ENCODE measurements around the gene PCNX2.
"Not testable (repeated sequence)": the region's sequence is repeated elsewhere in the genome, so short reads cannot be mapped to it uniquely, and the experiment has no call there.

Gene PCNX2

DNA sequence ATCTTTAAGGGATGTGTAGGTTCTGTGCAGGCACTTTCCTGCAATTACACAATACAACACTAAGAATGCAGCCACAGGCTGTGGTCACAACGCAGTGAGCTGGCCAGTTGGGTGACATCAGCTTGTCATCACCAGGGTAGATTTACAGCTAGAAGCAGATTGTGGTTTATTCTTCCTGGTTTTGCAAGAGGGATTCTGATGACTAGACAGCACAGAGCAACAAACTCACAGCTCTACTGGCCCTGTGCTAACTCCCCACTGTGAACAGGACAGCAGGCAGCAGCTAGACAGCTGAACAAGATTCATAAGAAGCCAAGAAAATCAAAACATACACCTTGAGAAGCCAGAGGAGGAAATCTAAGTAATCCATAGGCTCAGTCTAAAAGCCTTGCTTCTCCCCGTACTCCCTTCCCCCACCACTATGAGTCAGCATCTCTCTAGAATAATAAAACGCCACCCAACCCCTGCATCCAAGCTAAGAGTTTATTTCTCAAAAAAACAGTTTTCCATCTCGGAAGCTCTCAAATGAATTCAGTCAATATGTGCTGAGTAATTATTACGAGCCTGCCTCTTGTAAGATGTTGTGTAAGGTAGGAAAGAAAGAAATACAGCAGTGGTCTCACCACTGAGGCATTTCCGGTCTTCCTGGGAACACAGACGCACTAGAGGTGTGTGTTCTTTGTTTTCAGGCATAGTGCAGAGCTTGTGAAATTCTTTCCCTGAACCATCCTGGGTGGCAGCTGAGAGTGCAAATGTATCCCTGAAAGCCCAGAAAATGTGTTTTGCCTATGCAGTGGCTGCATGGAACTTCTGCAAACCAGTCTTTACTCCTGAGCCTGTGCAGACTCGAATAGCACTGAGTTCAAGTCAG lies 182.3 kb downstream of the PCNX2 start:
- DNase-seq (ENCODE audit: low read depth) = peak; percentile 100
- no peak overlapping the region for H3K4me3 ChIP-seq (ENCODE audit: low read depth, low read length)
- TF ChIP-seq, protein P1, sequence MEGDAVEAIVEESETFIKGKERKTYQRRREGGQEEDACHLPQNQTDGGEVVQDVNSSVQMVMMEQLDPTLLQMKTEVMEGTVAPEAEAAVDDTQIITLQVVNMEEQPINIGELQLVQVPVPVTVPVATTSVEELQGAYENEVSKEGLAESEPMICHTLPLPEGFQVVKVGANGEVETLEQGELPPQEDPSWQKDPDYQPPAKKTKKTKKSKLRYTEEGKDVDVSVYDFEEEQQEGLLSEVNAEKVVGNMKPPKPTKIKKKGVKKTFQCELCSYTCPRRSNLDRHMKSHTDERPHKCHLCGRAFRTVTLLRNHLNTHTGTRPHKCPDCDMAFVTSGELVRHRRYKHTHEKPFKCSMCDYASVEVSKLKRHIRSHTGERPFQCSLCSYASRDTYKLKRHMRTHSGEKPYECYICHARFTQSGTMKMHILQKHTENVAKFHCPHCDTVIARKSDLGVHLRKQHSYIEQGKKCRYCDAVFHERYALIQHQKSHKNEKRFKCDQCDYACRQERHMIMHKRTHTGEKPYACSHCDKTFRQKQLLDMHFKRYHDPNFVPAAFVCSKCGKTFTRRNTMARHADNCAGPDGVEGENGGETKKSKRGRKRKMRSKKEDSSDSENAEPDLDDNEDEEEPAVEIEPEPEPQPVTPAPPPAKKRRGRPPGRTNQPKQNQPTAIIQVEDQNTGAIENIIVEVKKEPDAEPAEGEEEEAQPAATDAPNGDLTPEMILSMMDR (conservative IDR thresholded peaks at IDR 0.05; ENCODE audit: low read depth, low read length) = no peak

DNA sequence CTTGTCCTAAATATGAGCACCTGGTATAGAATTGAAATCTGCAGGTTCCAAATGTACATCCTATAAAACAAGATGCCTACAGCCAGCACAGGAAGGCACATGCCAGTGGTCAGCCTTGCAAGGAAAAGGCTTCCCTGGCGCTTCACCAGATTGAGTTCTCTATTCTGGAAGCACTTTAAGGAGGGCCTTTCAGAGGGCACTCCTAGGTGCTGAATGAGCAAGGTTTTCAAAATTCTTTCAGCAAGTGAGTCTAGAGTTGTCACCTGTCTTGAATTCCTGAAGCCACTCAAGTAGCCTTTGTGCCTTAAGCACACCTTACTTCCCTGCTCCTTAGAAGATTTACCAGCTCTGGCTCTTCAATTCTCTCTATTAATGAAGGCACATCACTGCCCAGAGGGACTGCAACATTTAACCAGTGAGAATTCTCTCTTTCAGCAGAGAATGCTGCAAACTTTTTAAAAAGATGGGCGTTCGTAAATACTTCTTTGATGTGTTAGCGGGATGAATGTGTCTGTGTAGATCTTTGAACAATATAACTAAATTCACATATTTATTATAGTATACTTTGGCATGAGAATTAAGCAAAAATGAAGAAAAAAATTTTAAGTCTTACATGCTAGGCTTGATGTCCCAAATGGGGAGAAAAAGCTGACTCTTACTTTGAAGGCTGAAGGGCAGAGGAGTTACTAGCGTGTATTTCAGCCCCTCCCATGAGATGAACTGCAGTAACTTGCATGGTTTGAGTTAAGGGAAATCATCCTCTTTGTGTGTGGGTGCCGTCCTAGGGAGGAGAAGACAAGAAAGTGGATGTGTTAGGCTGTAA lies 183.1 kb downstream of the PCNX2 start:
- DNase-seq (ENCODE audit: low read depth) = peak; percentile 28
- no peak overlapping the region for H3K4me3 ChIP-seq (ENCODE audit: low read depth, low read length)
- TF ChIP-seq, protein P1 (conservative IDR thresholded peaks at IDR 0.05; ENCODE audit: low read depth, low read length) = no peak

DNA sequence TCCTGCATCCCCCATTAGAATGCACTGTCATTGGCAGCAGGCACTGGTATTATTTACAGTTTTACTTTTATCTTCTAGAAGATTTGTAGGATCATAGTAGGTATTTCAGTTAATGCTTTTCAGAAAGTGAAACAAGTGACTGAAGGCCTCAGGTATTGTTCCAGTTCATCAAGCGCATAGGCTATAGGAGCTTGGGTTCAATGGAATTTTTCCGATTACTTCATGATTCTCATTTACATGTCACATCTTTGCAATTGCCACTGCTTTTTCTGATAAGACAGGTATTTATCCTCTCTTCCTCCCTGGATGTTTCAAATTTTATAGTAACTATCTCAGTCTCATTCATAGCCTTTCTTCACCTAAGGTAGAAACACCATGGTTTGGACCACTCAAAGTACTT lies 183.8 kb downstream of the PCNX2 start:
- TF ChIP-seq, protein P1 (conservative IDR thresholded peaks at IDR 0.05; ENCODE audit: low read depth, low read length) = no peak
- H3K4me3 ChIP-seq (ENCODE audit: low read depth, low read length) = no peak overlapping the region
- DNase-seq (ENCODE audit: low read depth) = no peak

DNA sequence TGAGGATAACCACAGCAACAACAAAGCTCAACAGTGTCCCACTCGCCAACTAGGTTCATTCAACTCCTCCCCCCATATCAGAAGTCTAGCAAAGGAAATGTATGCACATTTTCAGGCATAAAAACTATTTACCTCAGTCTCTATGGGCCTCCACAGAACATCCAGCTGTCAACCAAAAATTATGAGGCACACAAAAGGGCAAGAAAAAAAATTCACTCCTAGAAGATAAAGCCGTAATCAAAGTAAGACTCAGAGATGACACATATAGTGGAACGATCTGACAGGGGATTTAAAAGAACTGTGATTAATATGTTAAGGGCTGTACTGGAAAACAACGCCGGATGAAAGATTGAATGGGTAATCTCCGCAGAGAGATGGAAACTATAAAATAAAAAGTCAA lies 186.4 kb downstream of the PCNX2 start:
- DNase-seq (ENCODE audit: low read depth) = no peak
- H3K4me3 ChIP-seq (ENCODE audit: low read depth, low read length) = no peak overlapping the region
- TF ChIP-seq, protein P1 (conservative IDR thresholded peaks at IDR 0.05; ENCODE audit: low read depth, low read length) = no peak

DNA sequence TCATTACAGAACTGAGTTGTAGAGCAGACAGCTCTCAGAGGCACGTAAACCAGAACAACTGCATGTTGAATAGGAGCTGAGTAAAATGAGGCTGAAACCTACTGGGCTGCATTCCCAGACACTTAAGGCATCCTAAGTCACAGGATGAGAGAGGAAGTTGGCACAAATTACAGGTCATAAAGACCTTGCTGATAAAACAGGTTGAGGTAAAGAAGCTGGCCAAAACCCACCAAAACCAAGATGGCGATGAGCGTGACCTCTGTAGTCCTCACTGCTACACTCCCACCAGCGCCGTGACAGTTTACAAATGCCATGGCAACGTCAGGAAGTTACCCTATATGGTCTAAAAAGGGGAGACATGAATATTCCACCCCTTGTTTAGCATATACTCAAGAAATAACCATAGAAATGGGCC lies 187.8 kb downstream of the PCNX2 start:
- H3K4me3 ChIP-seq (ENCODE audit: low read depth, low read length) = not testable (repeated sequence)
- DNase-seq (ENCODE audit: low read depth) = peak; percentile 61

DNA sequence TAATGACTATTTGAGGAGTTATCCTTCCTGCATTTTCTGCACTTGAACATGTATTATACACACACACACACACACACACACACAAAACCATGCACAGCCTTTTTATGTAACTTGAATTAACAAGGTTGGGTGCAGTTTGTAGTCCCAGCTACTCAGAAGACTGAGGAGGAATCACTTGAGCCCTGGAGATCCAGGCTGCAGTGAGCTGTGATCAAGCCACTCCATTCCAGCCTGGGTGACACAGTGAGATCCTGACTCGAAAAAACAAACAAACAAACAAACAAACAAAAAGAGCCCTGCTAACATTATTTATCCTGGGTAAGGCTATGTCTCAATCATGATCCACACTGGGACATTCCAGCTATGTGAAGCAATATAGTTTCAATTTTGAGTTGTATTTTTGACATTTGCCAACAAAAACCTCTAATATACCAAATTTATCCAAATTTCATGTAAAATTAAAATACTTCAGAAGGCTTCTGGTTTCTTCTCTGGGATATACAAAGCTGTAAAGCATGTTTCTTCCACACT lies 188.3 kb downstream of the PCNX2 start:
- TF ChIP-seq, protein P1 (conservative IDR thresholded peaks at IDR 0.05; ENCODE audit: low read depth, low read length) = no peak
- peak; percentile 36 for DNase-seq (ENCODE audit: low read depth)
- no peak overlapping the region for H3K4me3 ChIP-seq (ENCODE audit: low read depth, low read length)

DNA sequence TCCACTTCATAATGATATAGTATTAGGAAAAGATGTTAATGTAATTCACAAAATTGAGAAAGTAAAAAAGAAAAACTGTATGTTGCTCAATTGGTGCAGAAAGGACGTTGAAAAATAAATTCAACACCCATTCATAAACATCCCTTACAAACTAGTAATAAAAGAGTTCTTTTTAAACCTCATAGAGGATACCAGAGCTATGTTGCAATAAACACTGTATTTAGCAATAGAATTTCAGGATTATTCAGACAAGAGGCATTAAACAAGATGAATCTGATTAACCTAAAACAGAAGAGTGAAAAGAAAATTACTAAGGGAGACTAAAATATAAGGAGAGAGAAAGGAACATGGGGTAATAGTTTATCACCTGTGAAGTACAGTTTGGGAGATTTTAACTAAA lies 190.3 kb downstream of the PCNX2 start:
- no peak overlapping the region for H3K4me3 ChIP-seq (ENCODE audit: low read depth, low read length)
- peak; percentile 58 for DNase-seq (ENCODE audit: low read depth)
- TF ChIP-seq, protein P1 (conservative IDR thresholded peaks at IDR 0.05; ENCODE audit: low read depth, low read length) = no peak

Data from choroid plexus epithelial cell (primary cell).